Activated CD4-positive, alpha-beta T cell treated with anti-CD3 and anti-CD28 coated beads, Interleukin-2, amount 50 U/mL, for 1 hour (primary cell): ENCODE results near the gene CHMP2A.
A peak's percentile ranks its signal among the peaks of the same experiment; 100 is the strongest.

Source experiments
- DNase-seq: peaks from one replicate; pipeline ENCODE4 v3.0.0-alpha.2; 2020

Gene CHMP2A

DNA sequence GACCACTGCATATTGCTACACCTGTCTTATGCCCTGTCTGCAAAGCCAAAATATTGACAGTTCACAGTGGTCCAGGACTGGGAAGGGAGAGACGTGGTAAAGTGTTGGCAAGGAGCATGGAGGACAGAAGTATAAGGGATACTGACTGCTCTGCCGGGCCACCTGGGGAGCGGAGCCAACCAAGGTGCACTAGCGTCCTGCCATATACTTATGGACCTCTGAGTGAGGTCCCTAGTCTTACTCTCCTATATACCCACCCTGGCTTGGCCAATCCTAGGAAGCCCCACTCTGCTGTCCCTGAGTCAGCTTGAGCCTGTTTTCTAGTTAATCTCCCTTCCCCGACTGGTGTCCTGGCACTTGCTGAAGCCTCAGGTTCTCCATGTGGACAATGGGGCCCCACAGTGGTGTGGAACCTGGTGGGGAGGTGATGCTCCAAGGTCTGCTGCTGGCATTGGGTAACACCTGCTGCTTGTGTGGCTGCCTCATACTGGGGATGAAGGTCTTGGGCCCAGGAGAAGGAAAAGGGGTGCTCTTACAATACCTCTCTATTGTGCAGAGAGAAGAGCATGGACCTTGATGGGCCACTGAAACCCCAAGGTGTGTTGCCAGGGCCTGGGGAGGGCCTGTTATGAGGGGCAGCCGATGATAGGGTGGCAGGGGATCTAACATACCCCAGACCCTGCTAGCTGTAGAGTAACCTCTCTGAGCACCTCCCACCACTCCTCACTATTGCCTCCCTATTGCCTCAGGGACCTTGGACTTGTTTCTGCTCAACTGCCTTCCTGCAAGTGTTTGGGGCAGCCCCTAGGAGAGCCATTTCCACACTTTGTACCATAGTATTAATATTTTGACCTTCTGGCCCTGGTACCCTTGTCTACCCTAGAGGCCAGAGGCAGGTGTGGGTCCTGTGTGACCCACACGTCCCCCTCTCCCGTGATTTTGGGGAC, 17.8 kb downstream of the CHMP2A start:
- DNase-seq = no peak

DNA sequence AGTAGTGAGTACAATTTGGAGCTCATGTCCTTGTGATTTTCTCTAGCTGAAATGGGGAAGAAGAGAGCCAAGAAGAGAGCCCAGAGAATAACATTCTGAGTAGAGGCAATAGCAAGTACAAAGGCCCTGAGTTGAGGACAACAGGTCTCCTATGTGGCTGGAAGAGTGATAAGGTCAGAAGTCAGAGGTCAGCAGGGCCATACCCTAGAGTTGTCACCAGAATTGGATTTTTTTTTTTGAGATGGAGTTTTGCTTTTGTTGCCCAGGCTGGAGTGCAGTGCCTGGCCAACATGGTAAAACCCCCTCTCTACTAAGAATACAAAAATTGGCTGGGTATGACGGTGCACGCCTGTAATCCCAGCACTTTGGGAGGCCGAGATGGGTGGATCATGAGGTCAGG, 19.0 kb downstream of the CHMP2A start:
- DNase-seq = no peak

DNA sequence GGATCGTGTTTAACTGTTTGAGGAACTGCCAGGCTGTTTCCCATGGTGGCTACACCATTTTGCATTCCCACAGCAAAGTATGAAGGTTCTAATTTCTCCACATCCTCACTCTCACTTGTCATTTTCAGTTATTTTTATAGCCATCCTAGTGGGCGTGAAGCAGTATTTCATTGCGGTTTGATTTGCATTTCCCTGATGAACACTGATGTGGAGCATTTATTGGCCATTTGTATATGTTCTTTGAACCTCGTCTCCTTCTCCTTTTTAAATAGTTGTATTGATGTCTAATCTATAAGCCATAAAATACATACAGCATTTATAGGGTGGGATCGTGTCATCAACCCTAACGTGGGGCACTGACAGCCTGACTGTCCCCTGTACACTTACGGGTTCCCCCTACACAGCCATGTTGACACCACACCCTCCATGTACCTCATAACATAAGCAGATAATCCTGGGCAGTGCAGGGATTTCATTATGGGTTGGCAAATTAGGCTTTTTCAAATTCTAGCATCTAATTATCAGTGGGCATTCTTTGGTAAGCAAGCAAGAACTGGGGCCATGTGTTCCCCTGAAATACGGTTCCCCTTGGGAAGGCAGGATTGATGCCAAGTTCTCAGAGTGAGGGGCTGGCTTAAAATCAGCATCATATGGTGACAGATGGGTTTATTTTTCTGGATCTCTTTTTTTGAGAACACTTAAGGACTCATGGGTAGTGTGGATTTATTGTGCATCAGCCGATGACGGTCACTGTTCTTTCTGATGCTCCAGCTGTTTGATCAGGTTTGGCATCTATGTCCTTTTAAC, 23.7 kb downstream of the CHMP2A start:
- DNase-seq = no peak

DNA sequence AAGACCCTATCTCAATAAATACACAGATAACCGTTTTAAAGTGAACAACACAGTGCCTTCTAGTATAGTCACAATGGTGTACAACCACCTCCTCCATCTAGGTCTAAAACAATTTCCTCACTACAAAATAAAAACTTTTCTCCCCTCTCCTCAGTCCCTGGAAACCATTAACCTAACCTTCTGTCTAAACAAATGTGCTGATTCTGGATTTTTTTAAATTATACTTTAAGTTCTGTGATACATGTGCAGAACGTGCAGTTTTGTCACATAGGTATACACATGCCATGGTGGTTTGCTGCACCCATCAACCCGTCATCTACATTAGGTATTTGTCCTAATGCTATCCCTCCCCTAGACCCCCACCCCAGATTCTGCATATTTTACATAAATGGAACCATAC, 25.5 kb downstream of the CHMP2A start:
- DNase-seq = no peak

DNA sequence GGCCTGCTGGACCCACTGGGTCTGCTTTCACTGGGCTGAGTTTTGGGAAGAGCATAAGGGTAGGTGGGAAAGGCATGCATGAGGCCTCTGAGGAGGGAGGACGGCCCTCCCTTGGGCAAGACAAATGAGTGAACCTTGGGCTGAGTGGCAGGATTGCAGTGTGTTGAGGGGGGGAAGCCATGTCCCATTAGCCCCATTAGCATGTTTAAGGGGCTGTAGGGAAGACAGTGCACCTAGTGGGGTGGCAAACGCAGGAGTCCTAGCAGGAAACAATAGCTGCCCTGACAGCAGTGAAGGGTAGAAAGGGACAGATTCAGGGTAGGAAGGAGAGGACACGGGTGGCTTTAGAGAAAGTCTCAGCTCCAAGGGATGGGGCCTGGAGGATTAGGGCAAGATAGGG, 32.2 kb downstream of the CHMP2A start:
- no peak for DNase-seq

DNA sequence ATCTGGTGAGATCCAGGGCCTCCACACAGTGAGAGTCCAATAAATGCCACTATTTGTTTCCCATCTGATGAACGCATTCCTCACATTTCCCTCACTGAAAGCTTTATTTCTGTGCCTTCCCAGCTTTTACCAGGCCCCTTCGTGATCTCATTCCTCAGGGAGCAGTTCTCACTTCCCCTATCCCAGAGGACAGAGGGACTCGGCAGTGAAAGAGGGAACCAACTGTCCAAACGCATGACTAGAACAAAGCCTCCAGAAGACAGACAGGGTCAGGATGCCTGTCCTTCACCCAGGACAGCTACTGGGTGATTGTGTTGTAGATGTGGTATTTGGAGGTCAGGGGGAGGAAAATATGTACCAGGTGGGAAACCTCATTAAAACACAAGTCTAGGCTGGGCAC, 33.3 kb downstream of the CHMP2A start:
- DNase-seq = no peak

DNA sequence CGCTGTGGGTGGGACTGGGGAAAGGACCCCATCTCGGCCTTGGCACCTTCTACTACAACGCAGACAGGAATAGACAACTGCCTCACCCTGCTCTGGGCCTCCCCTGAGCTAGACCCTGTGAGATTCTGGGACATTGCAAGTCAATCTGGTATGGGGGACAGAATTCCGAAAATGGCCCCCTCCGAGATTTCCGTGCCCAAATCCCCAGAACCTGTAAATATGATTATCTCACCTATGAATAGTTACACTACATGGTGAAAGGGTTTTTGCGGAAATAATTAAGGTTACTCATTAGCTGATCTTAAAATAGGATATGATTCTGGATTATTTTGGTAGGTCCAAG, 34.7 kb downstream of the CHMP2A start:
- no peak for DNase-seq

DNA sequence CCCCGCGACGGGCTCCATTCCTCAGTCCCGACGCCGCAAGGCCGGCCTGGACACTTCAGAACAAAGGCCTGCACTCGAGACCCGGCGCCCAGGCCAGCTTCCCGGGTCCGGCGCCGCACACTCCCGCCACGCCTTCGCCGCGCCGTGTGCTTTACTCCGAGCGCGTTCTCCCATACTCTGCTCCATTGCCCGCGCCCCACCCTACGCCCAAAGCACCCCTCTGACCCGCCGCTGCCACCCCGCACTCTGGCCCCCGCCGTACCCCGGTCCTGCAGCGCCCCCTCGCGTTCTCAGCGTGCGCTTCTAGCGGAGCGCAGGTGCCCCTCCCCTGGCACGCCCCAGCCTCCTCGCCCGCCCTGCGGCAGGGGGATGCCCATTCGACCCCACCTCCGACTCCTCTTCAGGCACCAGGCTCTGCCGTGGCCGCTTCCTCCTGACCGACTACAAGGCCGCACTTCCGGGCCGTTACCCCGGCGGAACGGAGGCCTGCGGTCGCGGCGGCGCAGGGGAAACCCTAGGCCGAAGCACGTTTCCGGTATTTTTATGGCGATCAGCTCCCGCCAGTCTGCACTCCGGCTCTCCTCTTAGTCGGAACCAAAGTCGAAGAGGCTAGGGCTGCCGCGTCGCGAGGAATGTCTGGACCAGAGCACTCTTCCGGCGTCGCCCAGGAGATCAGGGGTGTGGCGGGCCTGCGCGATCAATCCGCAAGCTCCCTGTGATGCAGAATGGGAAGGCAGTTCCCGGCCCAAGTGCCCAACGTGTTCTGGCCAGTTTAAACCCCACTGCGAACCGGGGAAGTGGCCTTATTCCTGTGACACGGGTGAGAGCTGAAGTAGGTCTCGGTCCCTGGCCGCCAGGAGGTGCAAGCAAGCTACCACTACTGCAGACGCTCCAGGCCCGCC, 35.3 kb downstream of the CHMP2A start, which contains the start of gene ZBTB45:
Gene ZBTB45 (minus strand): TSS at position 456 of the 902 bp plus-strand sequence. CDS start 2,137 bp downstream, outside the sequence.
- peak; percentile 86 for DNase-seq

DNA sequence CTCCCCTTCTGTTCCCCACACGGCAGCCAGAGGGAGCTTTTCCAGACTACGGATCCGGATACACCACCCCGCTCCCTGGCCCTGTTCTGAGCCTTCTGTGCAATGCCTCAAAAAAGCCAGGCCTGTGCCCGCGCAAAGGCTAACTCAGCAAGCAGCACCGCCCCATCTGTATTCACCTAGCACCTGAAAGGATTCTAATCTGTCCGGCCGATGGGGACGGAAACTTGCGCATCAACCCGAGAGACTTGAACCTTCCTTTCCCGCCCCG, 35.9 kb downstream of the CHMP2A start:
- peak; percentile 47 for DNase-seq

DNA sequence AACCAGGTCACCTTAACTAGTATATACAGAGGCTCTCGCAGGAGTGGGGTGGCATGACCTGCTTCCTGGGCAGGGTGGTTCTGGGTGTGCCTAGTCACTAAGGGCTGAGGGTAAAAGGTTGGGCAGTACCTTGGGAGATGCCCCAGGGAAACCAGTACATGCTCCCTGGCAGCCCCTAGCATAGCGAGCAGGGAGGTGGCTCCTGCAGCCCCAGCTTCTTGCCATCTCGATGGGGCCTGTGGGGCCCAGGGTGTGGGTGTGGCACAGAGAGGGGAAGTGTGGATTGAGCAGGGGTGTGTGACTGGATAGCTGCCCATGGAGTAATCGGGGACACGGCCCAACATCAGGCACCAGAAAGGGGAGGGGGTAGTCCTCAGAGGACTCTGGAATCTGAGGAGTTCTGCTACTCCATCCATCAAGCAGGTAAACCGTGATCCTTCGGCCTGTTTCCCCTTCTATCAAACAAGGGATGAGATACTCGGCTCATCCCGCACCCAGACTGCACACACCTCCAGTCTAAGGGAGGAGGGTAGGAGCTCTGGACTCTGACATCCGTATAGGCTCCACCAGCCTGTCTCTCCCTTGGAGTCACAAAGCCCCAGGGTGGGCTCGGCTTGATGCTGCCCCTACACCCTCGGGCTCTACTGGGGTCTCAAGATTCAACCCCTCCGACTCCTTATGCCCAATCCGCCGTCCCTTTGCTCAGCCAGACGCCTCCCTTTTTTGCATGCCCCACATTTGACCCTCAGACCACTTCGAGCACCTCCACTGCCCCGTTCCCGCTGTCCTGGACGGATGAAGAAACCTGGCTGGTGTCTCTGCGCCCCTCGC, 36.4 kb downstream of the CHMP2A start:
- DNase-seq = no peak

DNA sequence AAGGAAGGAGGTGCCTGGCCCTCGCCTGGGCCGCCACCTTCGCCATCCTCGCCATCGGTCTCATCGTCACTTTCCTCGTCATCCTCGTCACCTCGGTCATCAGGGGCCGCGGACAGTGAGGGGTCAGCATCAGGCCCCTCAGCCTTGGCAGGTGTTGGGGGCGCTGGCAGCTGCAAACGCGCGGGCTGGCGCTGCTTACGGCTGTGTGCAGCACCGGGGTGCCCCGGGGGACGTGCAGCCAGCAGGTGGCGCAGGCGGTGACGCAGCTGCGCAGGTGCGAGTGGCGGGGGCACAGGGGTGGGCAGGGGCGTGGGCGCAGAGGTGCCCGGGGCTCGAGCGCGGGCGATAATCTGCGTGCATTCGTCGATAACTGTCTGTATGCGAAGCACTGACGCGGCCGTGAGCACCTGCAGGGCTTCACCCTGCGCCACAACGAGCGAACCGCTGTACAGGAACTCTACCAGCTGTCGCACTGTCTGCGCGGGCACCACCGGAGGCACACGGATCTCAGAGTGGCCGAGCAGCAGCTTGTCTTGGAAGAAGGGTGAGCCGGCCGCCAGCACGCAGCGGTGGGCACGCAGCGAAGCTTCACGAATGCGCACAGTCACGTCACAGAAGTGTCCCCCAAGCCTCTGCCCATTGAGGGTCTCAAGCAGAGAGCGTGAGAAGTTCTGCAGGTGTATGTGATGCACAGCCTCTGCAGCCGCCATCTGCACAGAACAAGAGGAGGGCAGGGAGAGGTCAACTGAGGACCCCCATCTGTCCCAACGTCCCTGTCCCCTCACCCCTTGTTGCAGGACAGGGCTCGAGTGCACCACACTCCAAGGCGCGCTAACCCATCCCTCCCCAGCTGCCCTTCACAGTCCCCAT, 37.7 kb downstream of the CHMP2A start:
- no peak for DNase-seq

DNA sequence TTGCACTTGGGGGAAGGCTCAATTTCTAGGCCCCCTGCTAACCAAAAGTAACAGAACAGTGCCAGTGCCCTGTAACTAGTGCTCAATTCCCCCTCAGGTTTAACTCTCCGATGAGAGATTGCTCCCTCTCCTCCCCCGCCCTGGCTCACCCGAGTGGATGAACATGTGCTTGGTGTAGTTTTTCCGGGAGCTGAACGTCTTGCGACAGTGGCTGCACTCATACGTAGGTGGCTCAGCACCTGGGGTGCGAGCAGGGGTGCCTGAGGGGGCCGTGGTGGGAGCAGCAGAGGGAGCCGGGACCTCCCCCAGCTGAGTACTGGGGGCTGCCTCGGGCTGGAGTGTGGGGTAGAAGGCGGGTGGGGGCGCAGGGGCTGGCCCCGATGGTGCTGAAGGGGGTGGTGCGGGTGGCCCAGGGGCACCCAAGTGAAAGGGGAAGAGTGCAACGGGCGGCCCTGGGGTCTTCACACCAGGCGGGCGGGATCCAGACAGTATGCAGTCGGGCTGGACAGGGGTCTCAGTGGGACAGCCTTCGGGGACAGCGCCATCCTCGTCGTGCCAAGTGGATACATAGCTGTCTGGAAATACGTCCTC, 38.6 kb downstream of the CHMP2A start:
- DNase-seq = no peak

DNA sequence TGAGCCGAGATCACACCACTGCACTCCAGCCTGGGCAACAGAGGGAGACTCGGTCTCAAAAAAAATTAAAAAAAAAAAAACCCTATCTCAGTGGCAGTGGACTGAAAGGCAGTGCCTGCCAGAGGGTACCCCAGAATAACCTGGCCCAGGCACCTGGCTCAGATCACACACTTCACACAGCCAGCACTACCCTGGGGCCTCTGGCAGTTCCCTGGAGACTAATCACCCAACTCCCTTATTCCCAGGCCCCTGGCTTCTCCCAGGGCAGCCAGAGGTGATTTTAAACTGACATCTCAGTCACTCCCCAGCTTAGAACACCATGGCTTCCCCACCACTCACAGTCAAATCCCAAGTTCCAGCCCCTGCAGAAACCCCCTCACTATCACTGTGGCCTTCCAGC, 39.6 kb downstream of the CHMP2A start:
- no peak for DNase-seq

DNA sequence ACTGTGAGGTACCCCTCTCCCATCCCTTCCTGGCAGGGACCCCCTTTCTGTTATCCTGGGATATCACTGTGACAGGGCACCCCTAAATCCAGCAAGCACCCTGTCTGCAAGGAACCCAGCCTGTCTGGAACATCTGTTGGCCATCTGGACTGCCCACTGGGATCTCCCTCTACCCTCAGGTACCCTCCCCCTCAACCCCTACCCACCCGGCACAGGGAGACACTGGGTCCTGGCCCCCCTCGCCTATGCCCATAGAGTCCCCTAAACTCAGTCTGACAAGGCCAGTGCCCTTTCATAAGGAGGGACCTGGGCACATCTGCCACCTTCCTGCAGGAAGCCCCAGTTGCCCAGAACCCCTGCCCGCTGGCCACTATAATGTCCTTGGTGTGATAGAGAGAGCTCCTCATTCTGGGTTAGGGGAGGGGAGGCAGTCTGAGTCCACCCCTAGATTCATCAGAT, 40.3 kb downstream of the CHMP2A start:
- DNase-seq = no peak

DNA sequence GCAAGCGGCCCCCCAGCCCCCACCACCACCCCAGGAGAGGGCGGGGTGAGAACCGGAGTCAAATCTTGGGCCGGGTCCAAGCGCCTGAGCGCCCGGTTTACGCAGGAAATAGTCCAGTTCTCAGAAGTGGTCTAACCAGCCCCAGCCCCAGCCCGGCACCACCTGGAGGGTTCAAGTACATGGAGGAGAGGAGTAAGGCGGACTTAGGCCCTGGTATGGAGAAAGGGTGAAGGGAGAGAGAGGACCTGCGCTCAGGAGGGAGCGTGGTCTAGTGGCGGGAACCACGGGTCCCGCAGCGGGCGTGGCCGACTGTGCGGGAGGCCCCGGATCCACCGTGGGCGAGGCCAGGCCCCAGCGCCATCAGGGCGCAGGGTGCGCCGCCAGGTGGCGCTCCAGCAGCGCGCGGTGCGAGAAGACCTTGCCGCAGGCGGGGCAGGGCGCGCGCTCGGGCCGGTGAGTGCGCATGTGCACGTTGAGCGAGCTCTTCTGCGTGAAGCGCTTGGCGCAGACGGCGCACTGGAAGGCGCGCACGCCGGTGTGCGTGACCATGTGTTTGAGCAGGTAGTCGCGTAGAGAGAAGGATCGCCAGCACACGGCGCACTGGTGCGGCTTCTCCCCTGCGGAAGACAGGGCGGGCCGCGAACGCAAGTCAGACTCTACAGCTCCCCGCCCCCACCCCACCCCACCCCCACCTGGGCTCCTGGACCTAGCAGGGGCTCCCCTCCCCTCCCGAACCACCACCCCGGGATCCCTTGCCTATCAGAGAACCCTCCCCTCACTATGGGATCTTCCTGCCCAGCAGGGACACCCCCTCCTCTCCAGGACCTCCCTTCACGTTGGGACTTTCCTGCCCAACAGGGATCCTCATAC, 41.0 kb downstream of the CHMP2A start:
- peak; percentile 93 for DNase-seq

DNA sequence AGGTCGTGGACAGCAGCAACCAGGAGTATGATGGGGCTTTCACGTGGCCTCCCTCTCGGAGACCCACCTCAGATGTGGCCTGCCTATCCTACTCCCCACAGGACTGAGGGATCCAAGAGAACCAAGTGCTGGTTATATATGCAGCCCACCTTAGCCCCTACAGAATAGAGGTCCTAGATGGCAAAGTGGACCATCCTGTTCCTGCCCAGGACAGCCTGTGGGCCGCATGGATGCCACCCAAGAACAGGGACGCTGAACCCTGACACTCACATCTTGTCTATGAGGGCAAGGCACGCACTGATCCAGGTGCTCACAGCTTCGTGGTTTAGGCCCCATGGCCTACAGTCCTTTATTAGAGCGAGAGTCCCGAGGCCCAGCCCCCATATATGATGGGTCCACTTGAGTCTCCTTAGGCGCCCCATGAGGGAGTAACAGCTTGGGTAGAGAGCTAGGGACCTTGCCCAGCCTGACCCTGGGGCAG, 41.7 kb downstream of the CHMP2A start:
- no peak for DNase-seq

DNA sequence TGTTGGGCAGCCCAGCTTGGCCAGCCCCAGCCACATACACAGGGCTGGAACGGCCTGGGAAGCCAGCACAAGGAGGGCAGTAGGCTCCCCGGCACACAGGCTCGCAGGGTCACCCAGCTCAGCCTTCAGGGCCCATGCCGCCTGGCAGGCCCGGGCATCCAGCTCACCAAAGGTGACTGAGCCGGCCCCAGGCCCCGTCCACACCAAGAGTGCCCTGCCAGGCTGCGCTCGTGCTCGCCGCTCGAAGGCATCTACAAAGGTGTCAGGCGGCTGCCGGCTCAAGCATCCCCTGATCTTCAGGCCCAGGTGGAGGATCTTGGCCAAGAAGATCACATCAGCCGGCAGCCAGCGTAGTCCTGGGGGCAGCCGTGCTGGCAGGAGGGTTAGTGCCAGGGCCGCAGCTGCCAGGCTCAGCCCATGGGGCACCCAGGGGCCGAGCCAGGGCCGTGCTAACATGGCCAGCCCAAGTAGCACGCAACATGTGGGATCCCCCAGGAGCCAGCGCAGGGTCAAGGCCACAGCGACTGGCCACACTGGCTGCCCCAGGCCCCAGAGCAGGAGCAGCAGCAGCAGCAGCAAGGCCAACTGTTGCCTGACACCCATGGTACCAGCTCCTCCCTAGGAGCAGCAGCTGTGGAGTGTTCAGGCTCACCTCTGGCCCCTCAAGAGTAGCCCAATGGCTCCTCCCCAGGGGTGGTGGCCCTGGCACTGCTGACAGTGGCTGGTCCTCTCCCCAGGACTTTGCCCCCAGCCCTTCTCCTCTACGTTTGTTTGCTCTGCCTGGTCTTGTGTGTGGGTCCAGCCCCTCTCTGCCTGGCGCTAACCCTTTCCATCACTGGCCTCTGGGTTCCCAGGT, 43.3 kb downstream of the CHMP2A start, which contains the start of gene SLC27A5:
Gene SLC27A5 (minus strand): TSS at position 640 of the 856 bp plus-strand sequence. CDS start 37 bp downstream, at position 603.
- no peak for DNase-seq
